Endothelial cell of umbilical vein (primary cell): Measurements from ENCODE around the gene LFNG. TPM values are rescaled to one million over a fixed set of nuclear protein-coding genes. Genes with fewer than 3 reads are reported as not detected.

Experiments used
- BruUV-seq: library from RNA; stranded (reverse); fragments of 400-500 nt; replicated peaks from 2 replicates; lab custom pipeline; 2021; lab: Mats Ljungman, UMichigan
- CTCF ChIA-PET: fragments of 300-600, 350-600 bp; sonication (Branson Sonifier 250); formaldehyde crosslinking; loops from one replicate; lab custom pipeline; 2021; ENCODE audit warnings: antibody characterized with exemption, inconsistent platforms; lab: Charles Lee
- POLR2A ChIA-PET: fragments of 300-600, 350-600 bp; sonication (Branson Sonifier 250); formaldehyde crosslinking; loops from one replicate; lab custom pipeline; 2021; ENCODE audit warnings: antibody characterized with exemption, inconsistent platforms; lab: Charles Lee
- DNase-seq: peaks from one replicate; pipeline ENCODE4 v3.0.0-alpha.2; 2011; ENCODE audit warnings: low read depth, low spot score
- FAIRE-seq: peaks from 2 replicates; lab custom pipeline; 2011; peaks lifted over from hg19 to GRCh38; lab: Jason Lieb, UNC
- H2AFZ ChIP-seq: 2 replicates; pipeline ENCODE4 v1.6.0; 2012; ENCODE audit warnings: low read depth, low read length, control low read depth, inconsistent platforms
- H3K27ac ChIP-seq: 2 replicates; pipeline ENCODE4 v1.5.1; 2011; ENCODE audit warnings: low read depth, mild to moderate bottlenecking, control low read depth, low read length, moderate library complexity; ENCODE audit not compliant: insufficient read depth
- H3K27me3 ChIP-seq, 2 experiments: 2 replicates each; pipeline versions ENCODE4 v1.6.0 to v1.6.1; 2011; ENCODE audit warnings: low read length in 2 of 2, mixed read lengths in 1 of 2; ENCODE audit not compliant: control insufficient read depth in 2 of 2, insufficient read depth in 2 of 2
- H3K36me3 ChIP-seq, 2 experiments: 2 replicates in 1 of 2; 3 replicates in 1 of 2; pipeline ENCODE4 v1.5.1; 2011; ENCODE audit warnings: low read length in 2 of 2, mild to moderate bottlenecking in 1 of 2, moderate library complexity in 1 of 2; ENCODE audit not compliant: control insufficient read depth in 2 of 2, insufficient read depth in 2 of 2; ENCODE audit errors: extremely low read depth in 1 of 2
- H3K4me1 ChIP-seq: 3 replicates; pipeline ENCODE4 v1.5.1; 2011; ENCODE audit warnings: mild to moderate bottlenecking, low read length; ENCODE audit not compliant: control insufficient read depth, insufficient read depth; ENCODE audit errors: extremely low read depth
- H3K4me2 ChIP-seq: 2 replicates; pipeline ENCODE4 v1.6.1; 2011; ENCODE audit warnings: low read length, control low read depth, mixed read lengths; ENCODE audit not compliant: insufficient read depth
- H3K4me3 ChIP-seq, 3 experiments: fragments of 200-600 bp in 1 of 3; sonication (generic), shearing (Covaris generic) in 1 of 3; replicated peaks in 1 of 3; 2 replicates each; pipeline ENCODE4 v1.5.1; 2011 to 2016; ENCODE audit warnings: control low read depth in 3 of 3, low read length in 3 of 3, mild to moderate bottlenecking in 2 of 3, inconsistent platforms in 1 of 3, low read depth in 1 of 3, moderate library complexity in 1 of 3; ENCODE audit not compliant: insufficient read depth in 1 of 3
- H3K79me2 ChIP-seq: 2 replicates; pipeline ENCODE4 v1.6.0; 2012; ENCODE audit warnings: low read length, inconsistent platforms; ENCODE audit not compliant: control insufficient read depth, insufficient read depth
- H3K9ac ChIP-seq: replicated peaks from 2 replicates; pipeline ENCODE3; 2011; ENCODE audit warnings: low read length, control low read depth; ENCODE audit not compliant: insufficient read depth; ENCODE audit errors: extremely low read depth
- H3K9me1 ChIP-seq: replicated peaks from 3 replicates; pipeline ENCODE4 v1.6.0; 2011; ENCODE audit warnings: mild to moderate bottlenecking, low read length; ENCODE audit not compliant: control insufficient read depth, insufficient read depth; ENCODE audit errors: extremely low read depth
- H3K9me3 ChIP-seq: replicated peaks from 2 replicates; pipeline ENCODE4 v1.5.1; 2012; ENCODE audit warnings: low read length, inconsistent platforms; ENCODE audit not compliant: control insufficient read depth, insufficient read depth
- H4K20me1 ChIP-seq: replicated peaks from 2 replicates; pipeline ENCODE3; 2011; ENCODE audit warnings: mild to moderate bottlenecking, low read length; ENCODE audit not compliant: control insufficient read depth, insufficient read depth; ENCODE audit errors: extremely low read depth
- CTCF ChIP-seq, 2 donors: IDR thresholded peaks; 1 replicate in 1 of 2; 2 replicates in 1 of 2; pipeline ENCODE4 v1.5.1; 2011; ENCODE audit warnings: low read length in 2 of 2, mild to moderate bottlenecking in 2 of 2, moderate library complexity in 2 of 2, control low read depth in 1 of 2, inconsistent platforms in 1 of 2, low read depth in 1 of 2; ENCODE audit not compliant: insufficient read depth in 1 of 2; ENCODE audit errors: extremely low read depth in 1 of 2
- EZH2 ChIP-seq: IDR thresholded peaks from 2 replicates; pipeline ENCODE4 v1.6.1; 2012; ENCODE audit warnings: borderline replicate concordance, low read depth, mild to moderate bottlenecking, moderate library complexity, low read length, inconsistent platforms; ENCODE audit not compliant: severe bottlenecking
- FOS ChIP-seq: IDR thresholded peaks from 2 replicates; pipeline ENCODE4 v1.6.1; 2011; ENCODE audit warnings: mild to moderate bottlenecking, low read length, moderate library complexity, borderline replicate concordance; ENCODE audit not compliant: insufficient read depth
- GATA2 ChIP-seq: IDR thresholded peaks from 2 replicates; pipeline ENCODE4 v1.7.0; 2011; ENCODE audit warnings: low read depth, mild to moderate bottlenecking, moderate library complexity, mixed read lengths, low read length; ENCODE audit not compliant: insufficient read length, insufficient read depth
- JUN ChIP-seq: IDR thresholded peaks from 2 replicates; pipeline ENCODE4 v1.6.1; 2011; ENCODE audit warnings: borderline replicate concordance, low read depth; ENCODE audit not compliant: insufficient read length, insufficient read depth
- MAX ChIP-seq: IDR thresholded peaks from 2 replicates; pipeline ENCODE4 v1.6.1; 2011; ENCODE audit not compliant: insufficient read depth, insufficient read length
- MYC ChIP-seq: IDR thresholded peaks from one replicate; pipeline ENCODE4 v1.6.1; 2011; ENCODE audit warnings: mild to moderate bottlenecking, low read depth, low read length
- POLR2A ChIP-seq: IDR thresholded peaks from 2 replicates; pipeline ENCODE4 v1.6.1; 2012; ENCODE audit warnings: low read depth, mild to moderate bottlenecking, control low read depth, low read length
- POLR2AphosphoS5 ChIP-seq: IDR thresholded peaks from 2 replicates; pipeline ENCODE4 v1.6.1; 2012; ENCODE audit warnings: low read depth, mild to moderate bottlenecking, control low read depth, low read length, moderate library complexity; ENCODE audit not compliant: insufficient read depth
- dilution Hi-C: fragments of 300-500 bp; cut with MboI; formaldehyde crosslinking; loops from one replicate; pipeline ENCODE4 v1.15.0; 2019; ENCODE audit warnings: low sequenced_read_pairs; ENCODE audit not compliant: extremely low pct_ligation_motif_present
- intact Hi-C: fragments of 100-400 bp; cut with micrococcal nuclease; formaldehyde crosslinking; loops from one replicate; pipeline ENCODE4 v1.10.0; 2022
- polyA plus RNA-seq, 4 experiments: library from polyadenylated mRNA; depleted of rRNA in 3 of 4; stranded (reverse) in 3 of 4; unstranded in 1 of 4; fragments of >200 nt; gene quantifications; 2 replicates each; pipeline versions ENCODE4 v1.2.1 to v1.2.3, GENCODE V29; 2011 to 2012; ENCODE audit warnings: missing spikeins in 1 of 4
- total RNA-seq: library from RNA; stranded (reverse); gene quantifications from 2 replicates; pipeline ENCODE4 v1.2.3, GENCODE V29; 2021

The LFNG gene
- total and polyA plus RNA-seq, 2 donors (not counting 3 experiments of a cell fraction or from before 2014, with no cell fraction given): 12.6 to 13.1 TPM

- Histone ChIP-seq H3K4me1 (no peaks in the 10 kb centered on the region), H2AFZ (no peak overlapping the region), H3K36me3 (no peaks in the 10 kb centered on the region), H3K4me2 (no peak overlapping the region), H3K27ac (no peak overlapping the region), H3K9me1 (no peaks in the 10 kb centered on the region), H4K20me1 (no peaks in the 10 kb centered on the region), H3K79me2 (no peaks in the 10 kb centered on the region), H3K9me3 (no peaks in the 10 kb centered on the region), H3K4me3 (no peak overlapping the region), H3K9ac (no peak overlapping the region), H3K27me3 (peaks cover 0 to 2% of the 10 kb centered on the region in 2 experiments)
- DNase-seq: no peak
- CTCF ChIA-PET: interaction anchor here (0.8 kb wide), 1 partner anchor 16 kb away, joined by 4 read pairs; no protein-coding TSS in a partner anchor
- dilution Hi-C loops: no loop called here
- no TSS peak for BruUV-seq
- FAIRE-seq: no peak
- TF ChIP-seq POLR2A (no peak), CTCF (IDR thresholded peaks at IDR 0.05; ENCODE audit: extremely low read depth in 1 of 2, insufficient read depth in 1 of 2, low read depth in 1 of 2, low read length in 2 of 2) (no peak), EZH2 (no peak), MYC (no peak), GATA2 (no peak), MAX (no peak), JUN (no peak), FOS (no peak), POLR2AphosphoS5 (no peak)
- POLR2A ChIA-PET: no interaction called here
- intact Hi-C loops: no loop called here
Measured at GRCh38 chr7:2484868-2485267, 34.7 kb upstream of the LFNG start.
